CD8-positive, alpha-beta memory T cell (primary cell): ENCODE measurements around the gene USB1. TPM values are rescaled to one million over a fixed set of nuclear protein-coding genes. Genes with fewer than 3 reads are reported as not detected.

Experiments used
- CTCF ChIA-PET: fragments of 350-600 bp; sonication (Branson Sonifier 250); formaldehyde crosslinking; loops from one replicate; lab custom pipeline; 2021; ENCODE audit warnings: antibody characterized with exemption; lab: Charles Lee
- POLR2A ChIA-PET: fragments of 350-600 bp; sonication (Branson Sonifier 250); formaldehyde crosslinking; loops from one replicate; lab custom pipeline; 2021; ENCODE audit warnings: antibody characterized with exemption; lab: Charles Lee
- DNase-seq, 5 donors: peaks; one replicate each; pipeline versions ENCODE4 v3.0.0 to v3.0.0-alpha.2; 2020 to 2022; ENCODE audit warnings: mixed read lengths in 1 of 5
- H3K27ac ChIP-seq: one replicate; pipeline ENCODE4 v1.7.0; 2013; ENCODE audit warnings: low read depth, mild to moderate bottlenecking, low read length, moderate library complexity
- H3K27me3 ChIP-seq: 2 replicates; pipeline ENCODE4 v1.7.0; 2013; ENCODE audit warnings: low read length, mild to moderate bottlenecking; ENCODE audit not compliant: insufficient read depth, poor library complexity, severe bottlenecking
- H3K36me3 ChIP-seq: 2 replicates; pipeline ENCODE4 v1.7.0; 2013; ENCODE audit warnings: mild to moderate bottlenecking, low read length, moderate library complexity; ENCODE audit not compliant: insufficient read depth
- H3K4me1 ChIP-seq: 2 replicates; pipeline ENCODE4 v1.7.0; 2013; ENCODE audit warnings: mild to moderate bottlenecking, low read length, moderate library complexity; ENCODE audit not compliant: insufficient read depth
- H3K4me3 ChIP-seq: 2 replicates; pipeline ENCODE4 v1.7.0; 2013; ENCODE audit warnings: mild to moderate bottlenecking, low read length
- H3K9me3 ChIP-seq: 2 replicates; pipeline ENCODE4 v1.7.0; 2013; ENCODE audit warnings: mild to moderate bottlenecking, low read length
- H3K27ac Mint-ChIP-seq, 8 donors: one replicate each; pipeline ENCODE4 v1.8.0; 2020 to 2021; ENCODE audit warnings: mixed read lengths in 8 of 8, mild to moderate bottlenecking in 6 of 8, inconsistent platforms in 3 of 8, moderate library complexity in 3 of 8
- H3K27me3 Mint-ChIP-seq, 2 donors: one replicate each; pipeline ENCODE4 v1.8.0; 2020 to 2021; ENCODE audit warnings: mixed read lengths in 2 of 2, mild to moderate bottlenecking in 1 of 2, moderate library complexity in 1 of 2
- H3K36me3 Mint-ChIP-seq, 3 donors: one replicate each; pipeline ENCODE4 v1.8.0; 2020 to 2021; ENCODE audit warnings: mixed read lengths in 3 of 3, inconsistent platforms in 1 of 3, mild to moderate bottlenecking in 1 of 3
- H3K4me1 Mint-ChIP-seq, 3 donors: one replicate each; pipeline ENCODE4 v1.8.0; 2020 to 2021; ENCODE audit warnings: mixed read lengths in 3 of 3, inconsistent platforms in 1 of 3, mild to moderate bottlenecking in 1 of 3
- H3K4me3 Mint-ChIP-seq, 7 donors: one replicate each; pipeline ENCODE4 v1.8.0; 2020 to 2021; ENCODE audit warnings: mixed read lengths in 7 of 7, mild to moderate bottlenecking in 6 of 7, moderate library complexity in 4 of 7, inconsistent platforms in 2 of 7
- H3K9me3 Mint-ChIP-seq, 5 donors: one replicate each; pipeline ENCODE4 v1.8.0; 2020 to 2022; ENCODE audit warnings: mixed read lengths in 5 of 5, mild to moderate bottlenecking in 3 of 5, moderate library complexity in 2 of 5, inconsistent platforms in 1 of 5
- polyA plus RNA-seq: library from polyadenylated mRNA; unstranded; fragments of 300-500 nt; fragmentation: Illumina TruSeq; gene quantifications from one replicate; pipeline ENCODE4 v1.2.3, GENCODE V29; 2021
- total RNA-seq, 2 experiments: library from RNA; stranded (reverse); gene quantifications; one replicate each; pipeline ENCODE4 v1.2.3, GENCODE V29; 2021

USB1 gene
- total and polyA plus RNA-seq, 3 experiments from 2014 or later = 66.6 to 68.5 (median 68.1) TPM

DNA sequence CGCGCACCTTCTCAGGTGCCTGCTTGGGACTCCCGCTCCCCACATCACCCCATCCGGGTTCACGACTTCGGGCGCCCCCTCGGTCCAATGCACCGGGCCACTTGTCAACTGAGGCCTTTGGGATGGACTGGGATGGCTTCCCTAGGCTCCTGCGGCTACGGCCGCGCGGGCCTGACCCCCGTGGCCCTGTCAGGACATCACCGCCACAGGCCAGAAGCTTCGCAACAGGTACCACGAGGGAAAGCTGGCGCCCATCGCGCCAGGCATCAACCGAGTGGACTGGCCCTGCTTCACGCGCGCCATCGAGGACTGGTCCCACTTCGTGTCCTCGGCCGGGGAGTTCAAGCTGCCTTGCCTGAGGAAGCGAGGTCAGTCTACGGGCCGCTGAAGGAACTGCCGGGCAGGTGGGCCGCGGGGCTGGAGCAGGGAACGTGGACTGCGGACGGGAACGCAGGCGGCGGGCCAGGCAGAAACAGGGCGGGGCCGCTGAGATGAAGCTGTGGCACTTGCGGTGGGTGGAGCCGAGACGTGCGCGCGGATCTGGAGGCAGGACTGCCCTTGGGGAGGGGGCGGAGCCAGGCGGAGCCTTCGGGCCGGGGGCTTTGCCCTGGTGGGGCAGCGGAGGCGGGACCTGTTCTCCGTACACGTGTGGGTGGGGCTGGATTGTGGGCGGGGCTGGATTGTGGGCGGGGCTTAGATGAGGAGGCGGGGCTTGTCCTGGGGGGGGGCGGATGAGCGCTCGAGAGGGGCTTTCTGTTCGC lies 16.6 kb upstream of the USB1 start:
- peak; percentile 88 to 95 (median 91) for DNase-seq
- peaks cover 0 to 1% of the 10 kb centered on the region in 2 donors for H3K27me3 Mint-ChIP-seq
- ChIA-PET POLR2A (interaction anchor here (1.5 kb wide), 1 partner anchor 14 kb away, joined by 9 read pairs; no protein-coding TSS in a partner anchor), CTCF (interaction anchor here (1.3 to 1.8 kb wide), 3 partner anchors 15 to 86 kb away, joined by 3 to 8 read pairs (median 4); partner anchors contain the start of genes USB1 and ZNF319)
- Histone ChIP-seq H3K27ac (peak overlapping the region; percentile 38), H3K27me3 (no peaks in the 10 kb centered on the region), H3K4me3 (peak overlapping the region; percentile 81), H3K36me3 (no peaks in the 10 kb centered on the region), H3K4me1 (peaks cover 14% of the 10 kb centered on the region), H3K9me3 (no peaks in the 10 kb centered on the region)
- peak overlapping the region; percentile 87 to 94 (median 93) for H3K4me3 Mint-ChIP-seq
- peak overlapping the region; percentile 47 to 94 (median 84) for H3K27ac Mint-ChIP-seq
- peaks cover 0 to 2% (median 0%) of the 10 kb centered on the region in 3 donors for H3K36me3 Mint-ChIP-seq
- peaks cover 10 to 27% (median 15%) of the 10 kb centered on the region in 3 donors for H3K4me1 Mint-ChIP-seq
- H3K9me3 Mint-ChIP-seq = no peaks in the 10 kb centered on the region

DNA sequence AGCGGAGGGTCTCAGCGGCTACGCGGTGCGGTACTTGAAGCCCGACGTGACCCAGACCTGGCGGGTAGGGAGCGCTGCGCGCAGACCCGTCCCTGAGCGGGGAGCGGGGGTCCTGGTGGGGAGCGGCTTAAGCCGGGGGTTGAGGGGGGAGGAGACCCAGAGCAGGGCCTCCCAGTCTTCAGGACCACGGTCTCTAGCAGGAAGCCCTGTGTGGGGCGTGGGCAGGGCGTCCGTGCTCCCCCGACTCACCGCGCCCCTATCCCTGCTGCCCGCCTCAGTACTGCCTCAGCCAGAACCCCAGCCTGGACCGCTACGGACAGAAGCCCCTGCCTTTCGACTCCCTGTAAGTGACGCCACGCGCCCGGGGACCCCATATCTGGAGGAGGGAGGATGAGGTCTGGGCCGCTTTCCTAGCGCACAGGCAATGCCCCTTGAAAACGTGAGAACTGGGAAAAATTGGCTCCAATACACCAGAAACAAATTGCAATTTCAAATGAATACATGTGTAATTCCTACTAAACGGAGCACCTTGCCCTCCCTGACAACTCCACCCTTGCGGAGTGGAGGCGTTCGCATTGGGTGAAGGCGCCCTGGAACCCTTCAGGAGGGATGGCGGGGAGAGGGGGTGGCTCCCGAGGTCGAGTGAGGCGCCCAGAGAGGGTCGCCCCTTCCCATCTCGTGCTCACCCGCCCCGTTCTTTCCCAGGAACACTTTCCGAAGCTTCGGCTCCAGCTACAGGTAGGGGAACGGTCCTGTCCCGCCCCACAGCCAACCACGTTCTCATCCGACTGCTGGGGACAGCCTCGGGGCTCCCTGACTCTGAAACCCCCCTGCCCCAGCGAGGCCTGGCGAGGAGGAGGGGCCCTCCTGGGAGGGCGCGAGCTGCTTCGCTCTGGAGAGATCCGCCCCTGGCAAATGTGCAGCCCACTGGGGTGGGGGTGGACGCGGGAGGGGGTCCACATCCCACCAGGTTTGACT lies 15.7 kb upstream of the USB1 start:
- peak overlapping the region; percentile 81 for H3K4me3 ChIP-seq
- ChIA-PET POLR2A (interaction anchor here (1.5 kb wide), 1 partner anchor 13 kb away, joined by 9 read pairs; no protein-coding TSS in a partner anchor), CTCF (interaction anchor here (1.3 to 1.8 kb wide), 3 partner anchors 14 to 87 kb away, joined by 3 to 8 read pairs (median 4); partner anchors contain the start of genes USB1 and ZNF319)
- peaks cover 10 to 27% (median 15%) of the 10 kb centered on the region in 3 donors for H3K4me1 Mint-ChIP-seq
- H3K27ac ChIP-seq = no peak overlapping the region
- peaks cover 0 to 2% (median 0%) of the 10 kb centered on the region in 3 donors for H3K36me3 Mint-ChIP-seq
- H3K4me1 ChIP-seq = peaks cover 14% of the 10 kb centered on the region
- no peaks in the 10 kb centered on the region for H3K27me3 ChIP-seq
- no peaks in the 10 kb centered on the region for H3K9me3 ChIP-seq
- peaks cover 0 to 1% of the 10 kb centered on the region in 2 donors for H3K27me3 Mint-ChIP-seq
- no peak for DNase-seq
- peak overlapping the region; percentile 87 to 94 (median 93) for H3K4me3 Mint-ChIP-seq
- H3K9me3 Mint-ChIP-seq = no peaks in the 10 kb centered on the region
- peak overlapping the region; percentile 48 to 94 (median 84) for H3K27ac Mint-ChIP-seq
- H3K36me3 ChIP-seq = no peaks in the 10 kb centered on the region

DNA sequence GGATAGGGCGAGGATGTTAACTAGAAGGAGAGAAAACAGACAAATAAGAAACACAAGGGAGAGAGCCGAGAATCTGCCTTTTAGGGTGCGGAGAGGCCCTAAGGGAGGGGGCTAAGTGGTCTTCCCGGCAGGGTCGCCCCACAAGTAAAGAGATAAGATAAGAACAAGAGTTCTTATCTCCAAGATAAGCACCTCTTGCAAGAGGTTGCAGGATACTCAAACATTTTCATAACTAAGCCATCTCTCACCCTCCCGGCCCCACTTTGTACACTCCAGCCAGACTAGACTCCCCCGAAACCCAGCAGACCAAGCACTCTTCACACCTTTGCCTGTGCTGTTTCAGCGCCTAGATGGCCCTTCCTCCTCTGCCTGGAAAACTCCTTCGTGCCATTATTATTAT lies 15.0 kb upstream of the USB1 start:
- Histone ChIP-seq H3K4me1 (peaks cover 14% of the 10 kb centered on the region), H3K9me3 (no peaks in the 10 kb centered on the region), H3K4me3 (no peak overlapping the region), H3K36me3 (no peaks in the 10 kb centered on the region), H3K27ac (no peak overlapping the region), H3K27me3 (no peaks in the 10 kb centered on the region)
- peak overlapping the region in 7 of 8 donors; percentile 30 to 81 (median 72) for H3K27ac Mint-ChIP-seq
- H3K27me3 Mint-ChIP-seq = peaks cover 0 to 1% of the 10 kb centered on the region in 2 donors
- CTCF ChIA-PET = interaction anchor here (1.0 kb wide), 1 partner anchor 12 kb away, joined by 4 read pairs; no protein-coding TSS in a partner anchor
- peaks cover 10 to 27% (median 15%) of the 10 kb centered on the region in 3 donors for H3K4me1 Mint-ChIP-seq
- no peaks in the 10 kb centered on the region for H3K9me3 Mint-ChIP-seq
- peak in 1 of 5 donors; percentile 11 for DNase-seq
- POLR2A ChIA-PET = no interaction called here
- H3K4me3 Mint-ChIP-seq = peak overlapping the region; percentile 63 to 93 (median 69)
- H3K36me3 Mint-ChIP-seq = peaks cover 0 to 2% (median 0%) of the 10 kb centered on the region in 3 donors

DNA sequence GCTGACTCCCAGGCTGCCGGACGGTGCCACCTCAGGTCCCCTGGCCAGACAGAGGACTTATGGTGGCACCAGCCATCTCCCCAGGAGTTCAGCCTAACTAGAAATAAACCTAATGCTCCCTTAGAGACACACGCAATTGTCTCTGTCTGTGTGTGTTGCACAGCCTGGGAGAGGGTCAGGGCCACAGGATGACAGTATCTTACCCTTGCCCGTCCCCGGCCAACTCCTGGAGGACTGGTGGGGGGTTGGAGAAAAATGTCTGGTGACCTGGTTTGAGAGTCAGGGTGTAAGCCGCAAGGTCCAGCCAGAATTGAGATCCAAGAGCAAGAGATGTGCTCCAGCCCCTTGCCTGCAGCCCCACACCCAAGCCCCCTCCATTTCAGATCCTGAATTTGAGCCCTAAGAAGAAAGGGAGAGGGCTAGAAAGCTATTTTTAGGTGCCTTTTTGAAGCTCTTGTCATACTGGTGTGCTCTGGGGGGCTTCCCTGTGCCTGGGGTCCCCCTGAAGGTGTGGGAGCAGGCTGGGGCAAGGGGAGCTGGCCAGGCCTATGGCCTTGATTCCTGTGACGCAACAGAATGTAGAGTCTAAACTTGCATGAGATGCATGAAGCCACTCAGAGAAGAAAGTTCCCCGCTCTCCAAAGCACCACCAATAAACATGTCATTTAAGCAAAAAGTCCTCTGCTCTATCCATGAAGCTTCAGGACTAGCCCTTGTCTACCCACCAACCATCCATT lies 13.6 kb upstream of the USB1 start:
- peak overlapping the region in 2 of 8 donors; percentile 61 to 88 for H3K27ac Mint-ChIP-seq
- H3K27ac ChIP-seq = no peak overlapping the region
- peak in 1 of 5 donors; percentile 39 for DNase-seq
- peaks cover 0 to 3% (median 0%) of the 10 kb centered on the region in 3 donors for H3K36me3 Mint-ChIP-seq
- ChIA-PET POLR2A (no interaction called here), CTCF (no interaction called here)
- H3K9me3 ChIP-seq = no peaks in the 10 kb centered on the region
- H3K4me3 Mint-ChIP-seq = peak overlapping the region in 1 of 7 donors; percentile 69
- peaks cover 14% of the 10 kb centered on the region for H3K4me1 ChIP-seq
- peaks cover 0 to 1% of the 10 kb centered on the region in 2 donors for H3K27me3 Mint-ChIP-seq
- H3K27me3 ChIP-seq = no peaks in the 10 kb centered on the region
- H3K4me3 ChIP-seq = no peak overlapping the region
- H3K9me3 Mint-ChIP-seq = no peaks in the 10 kb centered on the region
- peaks cover 12 to 27% (median 15%) of the 10 kb centered on the region in 3 donors for H3K4me1 Mint-ChIP-seq
- no peaks in the 10 kb centered on the region for H3K36me3 ChIP-seq

DNA sequence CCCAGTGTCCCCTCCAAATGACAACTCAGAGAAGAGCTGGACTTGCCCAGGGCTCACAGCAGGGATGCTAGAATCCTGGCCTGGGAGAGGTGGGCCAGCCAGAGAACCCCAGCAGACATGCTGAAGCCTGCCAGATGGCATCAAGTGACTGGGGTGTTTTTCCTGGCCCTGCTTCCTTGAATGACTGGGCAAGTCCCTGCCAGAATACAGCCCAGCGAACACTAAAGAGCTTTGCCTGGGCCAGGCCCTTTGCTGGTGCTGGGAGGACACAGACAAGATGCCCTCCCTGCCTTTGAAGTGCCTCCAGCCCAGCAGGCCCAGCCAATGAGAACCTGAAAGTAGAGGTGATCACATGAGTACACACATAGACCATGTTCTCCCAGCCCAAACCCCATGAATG lies 12.3 kb upstream of the USB1 start:
- H3K36me3 Mint-ChIP-seq = peaks cover 0 to 11% (median 0%) of the 10 kb centered on the region in 3 donors
- Histone ChIP-seq H3K27me3 (no peaks in the 10 kb centered on the region), H3K36me3 (no peaks in the 10 kb centered on the region), H3K4me1 (peaks cover 17% of the 10 kb centered on the region), H3K9me3 (no peaks in the 10 kb centered on the region), H3K27ac (no peak overlapping the region), H3K4me3 (no peak overlapping the region)
- ChIA-PET POLR2A (interaction anchor here (1.0 kb wide), 1 partner anchor 10 kb away, joined by 3 read pairs; no protein-coding TSS in a partner anchor), CTCF (interaction anchor here (1.6 kb wide), 1 partner anchor 35 kb away, joined by 3 read pairs; no protein-coding TSS in a partner anchor)
- H3K27me3 Mint-ChIP-seq = peaks cover 0 to 1% of the 10 kb centered on the region in 2 donors
- H3K4me1 Mint-ChIP-seq = peaks cover 14 to 38% (median 15%) of the 10 kb centered on the region in 3 donors
- no peaks in the 10 kb centered on the region for H3K9me3 Mint-ChIP-seq
- peak overlapping the region in 5 of 8 donors; percentile 17 to 74 (median 46) for H3K27ac Mint-ChIP-seq
- no peak overlapping the region for H3K4me3 Mint-ChIP-seq
- DNase-seq = peak in 1 of 5 donors; percentile 32

DNA sequence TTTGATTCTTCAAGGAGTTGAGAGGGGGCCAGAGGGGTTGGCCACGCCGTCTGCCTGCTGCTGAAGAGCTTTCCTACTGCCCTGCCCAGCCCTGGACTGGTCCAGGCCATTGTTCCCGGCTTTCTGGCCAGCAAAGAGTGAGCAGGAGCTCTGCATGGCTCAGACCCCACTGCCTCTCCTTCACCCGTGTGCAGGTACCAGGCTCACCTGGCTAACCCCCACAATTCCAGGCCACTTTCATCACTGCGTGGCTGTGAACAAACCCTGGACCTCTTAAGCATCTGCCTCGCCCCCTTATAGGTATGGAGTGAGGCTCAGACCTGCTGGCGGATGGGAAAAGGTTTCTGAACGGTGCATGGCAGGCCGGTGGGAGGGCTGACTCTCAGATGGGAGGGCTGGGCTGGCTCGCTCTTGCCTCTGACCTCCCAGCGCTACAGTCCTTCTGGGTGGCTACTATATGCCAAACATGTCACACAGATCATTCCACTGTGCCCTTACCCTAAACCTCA lies 9.6 kb upstream of the USB1 start:
- POLR2A ChIA-PET = no interaction called here
- H3K27ac ChIP-seq = no peak overlapping the region
- DNase-seq = no peak
- H3K4me3 ChIP-seq = no peak overlapping the region
- H3K9me3 Mint-ChIP-seq = no peaks in the 10 kb centered on the region
- peaks cover 30% of the 10 kb centered on the region for H3K4me1 ChIP-seq
- H3K4me3 Mint-ChIP-seq = no peak overlapping the region
- CTCF ChIA-PET = no interaction called here
- peaks cover 19 to 37% (median 23%) of the 10 kb centered on the region in 3 donors for H3K4me1 Mint-ChIP-seq
- no peaks in the 10 kb centered on the region for H3K9me3 ChIP-seq
- H3K27ac Mint-ChIP-seq = peak overlapping the region in 6 of 8 donors; percentile 71 to 79 (median 73)
- H3K36me3 Mint-ChIP-seq = peaks cover 0 to 29% (median 0%) of the 10 kb centered on the region in 3 donors
- H3K36me3 ChIP-seq = peaks cover under 1% of the 10 kb centered on the region
- no peaks in the 10 kb centered on the region for H3K27me3 ChIP-seq
- no peaks in the 10 kb centered on the region for H3K27me3 Mint-ChIP-seq

DNA sequence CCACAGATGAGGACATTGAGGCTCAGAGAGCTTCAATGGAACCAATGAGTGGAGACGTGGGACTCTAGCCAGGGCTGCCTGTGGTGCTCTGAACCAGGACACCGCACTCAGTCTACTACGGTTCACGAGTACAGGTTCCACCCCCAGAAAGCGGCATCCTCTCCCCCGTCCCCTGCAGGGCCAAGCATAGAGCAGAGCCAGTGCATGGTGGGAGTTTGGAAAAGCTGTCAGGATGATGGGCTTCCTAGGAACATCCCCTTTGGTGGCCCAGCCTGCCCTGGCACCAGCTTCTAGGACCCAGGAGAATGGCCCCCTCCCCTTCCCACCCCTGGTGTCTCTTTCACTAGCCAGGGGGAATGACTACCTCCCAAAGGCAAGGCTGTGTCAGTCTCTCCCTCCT lies 9.1 kb upstream of the USB1 start:
- no peak overlapping the region for H3K27ac ChIP-seq
- peaks cover 0 to 34% (median 0%) of the 10 kb centered on the region in 3 donors for H3K36me3 Mint-ChIP-seq
- no peaks in the 10 kb centered on the region for H3K9me3 ChIP-seq
- H3K27ac Mint-ChIP-seq = peak overlapping the region in 7 of 8 donors; percentile 17 to 94 (median 73)
- H3K4me3 ChIP-seq = no peak overlapping the region
- no peak for DNase-seq
- ChIA-PET CTCF (no interaction called here), POLR2A (no interaction called here)
- no peaks in the 10 kb centered on the region for H3K27me3 Mint-ChIP-seq
- H3K4me3 Mint-ChIP-seq = no peak overlapping the region
- peaks cover 35% of the 10 kb centered on the region for H3K4me1 ChIP-seq
- no peaks in the 10 kb centered on the region for H3K27me3 ChIP-seq
- H3K9me3 Mint-ChIP-seq = no peaks in the 10 kb centered on the region
- H3K4me1 Mint-ChIP-seq = peaks cover 19 to 42% (median 22%) of the 10 kb centered on the region in 3 donors
- H3K36me3 ChIP-seq = peaks cover 5% of the 10 kb centered on the region
